IMR-90 (cell line): ENCODE results near the gene SNTG2. TPM values are rescaled to one million over a fixed set of nuclear protein-coding genes. Genes with fewer than 3 reads are reported as not detected.
A peak's percentile ranks its signal among the peaks of the same experiment; 100 is the strongest.

Experiments
- ATAC-seq: fragments of 200-7000 bp; cut with Tn5 transposase; 2 replicates; pipeline ENCODE4 v1.9.1; 2020; ENCODE audit warnings: low read depth, mild to moderate bottlenecking, moderate library complexity
- BruUV-seq: library from RNA; stranded (reverse); fragments of 400-500 nt; replicated peaks from 2 replicates; lab custom pipeline; 2021; lab: Mats Ljungman, UMichigan
- CTCF ChIA-PET: fragments of 300-600 bp; formaldehyde crosslinking; extraction: SDS; loops from one replicate; lab custom pipeline; 2021; ENCODE audit warnings: antibody characterized with exemption; lab: Yijun Ruan, JAX
- POLR2A ChIA-PET: fragments of 300-600 bp; sonication (Branson Sonifier 250); formaldehyde crosslinking; loops from one replicate; lab custom pipeline; 2022; ENCODE audit warnings: antibody characterized with exemption; ENCODE audit not compliant: unreplicated experiment; lab: Charles Lee
- DNase-seq: peaks from one replicate; pipeline ENCODE4 v3.0.0; 2013
- H2AFZ ChIP-seq: replicated peaks from 2 replicates; pipeline ENCODE3; 2013; ENCODE audit warnings: low read length, mild to moderate bottlenecking; ENCODE audit not compliant: poor library complexity
- H2AK5ac ChIP-seq: 2 replicates; pipeline ENCODE4 v1.6.1; 2013; ENCODE audit warnings: low read depth, low read length, inconsistent platforms
- H2AK9ac ChIP-seq: replicated peaks from 2 replicates; pipeline ENCODE3; 2013; ENCODE audit warnings: mild to moderate bottlenecking, low read depth, low read length, moderate library complexity; ENCODE audit not compliant: poor library complexity
- H2BK120ac ChIP-seq: 2 replicates; pipeline ENCODE4 v1.6.1; 2013; ENCODE audit warnings: low read depth, low read length, inconsistent platforms
- H2BK15ac ChIP-seq: 3 replicates; pipeline ENCODE4 v1.6.1; 2013; ENCODE audit warnings: low read depth, low read length, inconsistent platforms
- H2BK20ac ChIP-seq: 2 replicates; pipeline ENCODE4 v1.6.1; 2013; ENCODE audit warnings: low read depth, mild to moderate bottlenecking, inconsistent platforms, low read length, moderate library complexity
- H2BK5ac ChIP-seq: 2 replicates; pipeline ENCODE4 v1.6.1; 2013; ENCODE audit warnings: mild to moderate bottlenecking, low read depth, low read length, inconsistent platforms; ENCODE audit not compliant: poor library complexity, severe bottlenecking
- H3K14ac ChIP-seq: replicated peaks from 2 replicates; pipeline ENCODE4 v1.6.1; 2013; ENCODE audit warnings: low read depth, low read length, inconsistent platforms
- H3K18ac ChIP-seq: 2 replicates; pipeline ENCODE4 v1.6.1; 2013; ENCODE audit warnings: low read depth, low read length, control low read depth
- H3K23ac ChIP-seq: 2 replicates; pipeline ENCODE4 v1.6.1; 2013; ENCODE audit warnings: low read depth, low read length, inconsistent platforms
- H3K27ac ChIP-seq: 2 replicates; pipeline ENCODE4 v1.5.1; 2013; ENCODE audit warnings: mild to moderate bottlenecking, control low read depth, low read length; ENCODE audit not compliant: insufficient read depth
- H3K27me3 ChIP-seq: 2 replicates; pipeline ENCODE4 v1.6.1; 2013; ENCODE audit warnings: low read length; ENCODE audit not compliant: control insufficient read depth, insufficient read depth
- H3K36me3 ChIP-seq: 2 replicates; pipeline ENCODE4 v1.6.1; 2013; ENCODE audit warnings: low read length, mixed read lengths; ENCODE audit not compliant: control insufficient read depth, insufficient read depth
- H3K4ac ChIP-seq: 2 replicates; pipeline ENCODE4 v1.6.1; 2013; ENCODE audit warnings: low read depth, low read length, inconsistent platforms
- H3K4me1 ChIP-seq: 2 replicates; pipeline ENCODE4 v1.6.1; 2013; ENCODE audit warnings: low read length, mixed read lengths; ENCODE audit not compliant: control insufficient read depth, insufficient read depth
- H3K4me2 ChIP-seq: 2 replicates; pipeline ENCODE4 v1.6.1; 2013; ENCODE audit warnings: low read depth, mild to moderate bottlenecking, control low read depth, low read length, moderate library complexity
- H3K4me3 ChIP-seq: 2 replicates; pipeline ENCODE4 v1.5.1; 2013; ENCODE audit warnings: low read depth, mild to moderate bottlenecking, control low read depth, low read length, moderate library complexity; ENCODE audit not compliant: insufficient read depth
- H3K56ac ChIP-seq: 2 replicates; pipeline ENCODE4 v1.6.1; 2013; ENCODE audit warnings: low read length, inconsistent platforms; ENCODE audit not compliant: insufficient read depth; ENCODE audit errors: extremely low read depth
- H3K79me1 ChIP-seq, 2 experiments: 2 replicates each; pipeline ENCODE4 v1.6.1; 2013; ENCODE audit warnings: low read length in 2 of 2, inconsistent platforms in 1 of 2, low read depth in 1 of 2
- H3K9ac ChIP-seq: 2 replicates; pipeline ENCODE4 v1.6.1; 2013; ENCODE audit warnings: low read depth, low read length, control low read depth
- H3K9me1 ChIP-seq: 2 replicates; pipeline ENCODE4 v1.6.1; 2013; ENCODE audit warnings: low read length, inconsistent platforms; ENCODE audit not compliant: insufficient read depth
- H3K9me3 ChIP-seq: 2 replicates; pipeline ENCODE4 v1.6.1; 2013; ENCODE audit warnings: low read length; ENCODE audit not compliant: control insufficient read depth, insufficient read depth
- H4K20me1 ChIP-seq: 2 replicates; pipeline ENCODE4 v1.6.1; 2013; ENCODE audit warnings: low read length, inconsistent platforms; ENCODE audit not compliant: insufficient read depth
- H4K5ac ChIP-seq: 2 replicates; pipeline ENCODE4 v1.6.1; 2013; ENCODE audit warnings: mild to moderate bottlenecking, low read depth, low read length, control low read depth
- H4K8ac ChIP-seq, 2 experiments: 2 replicates each; pipeline ENCODE4 v1.6.1; 2013; ENCODE audit warnings: low read depth in 2 of 2, low read length in 2 of 2, control low read depth in 1 of 2, inconsistent platforms in 1 of 2
- H4K91ac ChIP-seq: 2 replicates; pipeline ENCODE4 v1.6.1; 2013; ENCODE audit warnings: low read depth, low read length, inconsistent platforms; ENCODE audit not compliant: insufficient read depth
- CEBPB ChIP-seq: IDR thresholded peaks from 2 replicates; pipeline ENCODE4 v1.6.1; 2012; ENCODE audit warnings: low read depth, low read length, improper control_type of control experiment
- WGBS, 2 experiments: methylation state at CpG; one replicate each; pipeline versions ENCODE4 v1.1.5 to v1.1.7; 2013; ENCODE audit warnings: missing lambda C conversion rate in 2 of 2; ENCODE audit not compliant: insufficient read length in 1 of 2; ENCODE audit errors: extremely low coverage in 2 of 2; 5-methylcytosine and 5-hydroxymethylcytosine counted together
- dilution Hi-C: fragments of 300-500 bp; cut with HindIII; formaldehyde crosslinking; loops from one replicate; pipeline ENCODE4 v1.14.3; 2018; ENCODE audit warnings: low sequenced_read_pairs; ENCODE audit not compliant: unreplicated experiment
- in situ Hi-C: fragments of 300-500 bp; cut with MboI; formaldehyde crosslinking; loops from 3 replicates; pipeline ENCODE4 v1.14.3; 2019; ENCODE audit warnings: low sequenced_read_pairs, inconsistent platforms, mixed read lengths
- intact Hi-C: fragments of 100-400 bp; cut with micrococcal nuclease; formaldehyde crosslinking; loops from 2 replicates; pipeline ENCODE4 v1.10.0; 2022
- polyA plus RNA-seq, 3 experiments: library from polyadenylated mRNA; depleted of rRNA; stranded (reverse); fragments of >200 nt; gene quantifications; 2 replicates each; pipeline ENCODE4 v1.2.3, GENCODE V29; 2012; ENCODE audit warnings: low replicate concordance in 1 of 3
- total RNA-seq: library from RNA; depleted of rRNA; stranded (reverse); fragments of >200 nt; gene quantifications from 2 replicates; pipeline ENCODE4 v1.2.3, GENCODE V29; 2012
- TF ChIP-seq, protein P1 (sequence below): fragments of 150-350 bp; IDR thresholded peaks from 2 replicates; pipeline ENCODE4 v1.6.1; 2017; ENCODE audit warnings: mild to moderate bottlenecking, antibody characterized with exemption, low read length, low read depth

The SNTG2 gene
- total and polyA plus RNA-seq, 2 of the 4 experiments (the other 2 are of a cell fraction): under 0.01 to 0.17 TPM

DNA sequence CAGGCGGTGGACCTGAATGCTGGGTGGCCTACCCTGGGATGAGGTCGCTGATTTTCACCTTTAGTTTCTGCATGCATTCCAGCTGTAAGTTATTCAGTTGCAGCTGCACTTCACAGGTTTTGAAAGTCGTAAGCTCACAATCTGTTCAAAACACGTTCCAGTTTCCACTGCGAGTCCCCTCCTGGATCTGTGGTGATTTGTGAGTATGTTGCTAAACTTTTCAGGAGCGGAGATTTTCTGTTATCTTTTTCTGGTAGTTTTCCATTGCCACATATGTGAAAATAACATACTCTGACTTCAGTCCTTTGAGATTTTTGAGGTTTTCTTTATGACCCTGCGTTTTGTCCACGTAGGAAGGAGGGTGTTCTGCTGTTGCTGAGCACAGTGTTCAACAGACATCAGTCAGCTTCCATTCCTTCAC, 102.1 kb downstream of the SNTG2 start:
- WGBS, 2 experiments: 38% methylated on average over 2 of the region's 8 CpGs; no CpG with 5 or more reads in 1 of the 2 experiments
- in situ Hi-C loops (no loop called here), dilution Hi-C loops (no loop called here), intact Hi-C loops (loop anchor here (10.0 kb wide), 2 partner anchors 358 to 492 kb away; no protein-coding TSS in a partner anchor)
- TF ChIP-seq, protein P1, sequence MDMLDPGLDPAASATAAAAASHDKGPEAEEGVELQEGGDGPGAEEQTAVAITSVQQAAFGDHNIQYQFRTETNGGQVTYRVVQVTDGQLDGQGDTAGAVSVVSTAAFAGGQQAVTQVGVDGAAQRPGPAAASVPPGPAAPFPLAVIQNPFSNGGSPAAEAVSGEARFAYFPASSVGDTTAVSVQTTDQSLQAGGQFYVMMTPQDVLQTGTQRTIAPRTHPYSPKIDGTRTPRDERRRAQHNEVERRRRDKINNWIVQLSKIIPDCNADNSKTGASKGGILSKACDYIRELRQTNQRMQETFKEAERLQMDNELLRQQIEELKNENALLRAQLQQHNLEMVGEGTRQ: no peak
- TF ChIP-seq CEBPB: peak; percentile 45
- Histone ChIP-seq H2BK120ac (peak overlapping the region; percentile 70), H3K56ac (peak overlapping the region; percentile 70; the same call in 1 of the 2 replicates), H3K27me3 (no peaks in the 10 kb centered on the region), H3K23ac (0 out of 2 replicates have a peak overlapping the region, but pooled peaks have one; percentile 3), H4K8ac (peak overlapping the region; percentile 58 to 90), H3K4me3 (no peak overlapping the region), H2BK20ac (peak overlapping the region; percentile 78), H3K9me1 (peaks cover 13% of the 10 kb centered on the region), H4K5ac (peak overlapping the region; percentile 2; the same call in 1 of the 2 replicates), H4K91ac (peak overlapping the region; percentile 60), H3K79me1 (peaks cover 0 to 10% of the 10 kb centered on the region in 2 experiments; a peak in 2 of 4 replicates), H2BK15ac (peak overlapping the region; percentile 9), H3K4me2 (peak overlapping the region; percentile 28), H3K27ac (peak overlapping the region; percentile 42), H3K9ac (peak overlapping the region; percentile 29; the same call in 1 of the 2 replicates), H3K18ac (peak overlapping the region; percentile 69; the same call in 1 of the 2 replicates), H3K9me3 (no peaks in the 10 kb centered on the region), H2BK5ac (peak overlapping the region; percentile 56), H2AK9ac (peak overlapping the region; percentile 68), H3K36me3 (no peaks in the 10 kb centered on the region), H4K20me1 (no peaks in the 10 kb centered on the region), H3K14ac (peak overlapping the region; percentile 39; the same call in 1 of the 2 replicates), H3K4me1 (peaks cover 16% of the 10 kb centered on the region), H2AFZ (peak overlapping the region; percentile 88), H3K4ac (peak overlapping the region; percentile 81), H2AK5ac (peak overlapping the region; percentile 11)
- POLR2A ChIA-PET: no interaction called here
- DNase-seq (peak; percentile 79), ATAC-seq (0 out of 2 replicates have a peak, but pooled peaks have one; percentile 25)
- CTCF ChIA-PET: interaction anchor here (1.2 kb wide), 1 partner anchor 10 kb away, joined by 3 read pairs; no protein-coding TSS in a partner anchor
- BruUV-seq: no TSS peak
